Spinal cord (tissue), 10 donors: ENCODE data around the gene DACT2. TPM values are rescaled to one million over a fixed set of nuclear protein-coding genes. Genes with fewer than 3 reads are reported as not detected.
"Not testable (repeated sequence)": the region's sequence is repeated elsewhere in the genome, so short reads cannot be mapped to it uniquely, and the experiment has no call there.

Experiments used
- DNase-seq, 6 donors: peaks; one replicate each; pipeline versions ENCODE4 v3.0.0 to v3.0.0-alpha.2; 2013 to 2015; ENCODE audit warnings: low spot score in 6 of 6, low read depth in 4 of 6
- H3K27ac ChIP-seq: one replicate; pipeline ENCODE4 v1.5.1; 2013; ENCODE audit warnings: low read depth, low read length, control low read depth
- H3K27me3 ChIP-seq: one replicate; pipeline ENCODE4 v1.6.1; 2013; ENCODE audit warnings: low read length; ENCODE audit not compliant: control insufficient read depth, insufficient read depth
- H3K36me3 ChIP-seq: one replicate; pipeline ENCODE4 v1.6.1; 2013; ENCODE audit warnings: low read length; ENCODE audit not compliant: control insufficient read depth, insufficient read depth
- H3K4me1 ChIP-seq: one replicate; pipeline ENCODE4 v1.6.1; 2013; ENCODE audit warnings: low read length; ENCODE audit not compliant: control insufficient read depth, insufficient read depth
- H3K4me3 ChIP-seq: one replicate; pipeline ENCODE4 v1.5.1; 2013; ENCODE audit warnings: low read depth, low read length, control low read depth
- H3K9me3 ChIP-seq: one replicate; pipeline ENCODE4 v1.6.1; 2013; ENCODE audit warnings: low read length; ENCODE audit not compliant: control insufficient read depth, insufficient read depth
- WGBS: methylation state at CpG from one replicate; pipeline ENCODE4 v1.1.5; 2013; ENCODE audit warnings: missing lambda C conversion rate; ENCODE audit not compliant: insufficient coverage; 5-methylcytosine and 5-hydroxymethylcytosine counted together
- polyA plus RNA-seq, 2 donors: library from polyadenylated mRNA; unstranded; fragments of 120-200 nt; gene quantifications; one replicate each; pipeline ENCODE4 v1.2.1, GENCODE V29; 2013; ENCODE audit not compliant: insufficient read length in 2 of 2
- total RNA-seq, 2 donors: library from RNA; depleted of rRNA in 1 of 2; stranded (reverse); fragments of 120-200 nt in 1 of 2; fragments of >200 nt in 1 of 2; gene quantifications; one replicate each; pipeline versions ENCODE4 v1.2.3 to v1.2.4, GENCODE V29; 2013 to 2014
- donor health status: healthy.

Gene DACT2
- total and polyA plus RNA-seq, 4 donors: 3.5 to 11.7 (median 8.2) TPM

GRCh38 chr6:168363811-168364792 is 44.5 kb upstream of the DACT2 start:
- H3K4me3 ChIP-seq: no peak overlapping the region
- H3K4me1 ChIP-seq: no peaks in the 10 kb centered on the region
- DNase-seq: no peak
- 57% methylated on average over 9 of the region's 13 CpGs for WGBS
- no peaks in the 10 kb centered on the region for H3K27me3 ChIP-seq
- no peak overlapping the region for H3K27ac ChIP-seq
- no peaks in the 10 kb centered on the region for H3K36me3 ChIP-seq
- peaks cover 6% of the 10 kb centered on the region for H3K9me3 ChIP-seq

- no peak for DNase-seq
- Histone ChIP-seq H3K27ac (no peak overlapping the region), H3K4me3 (no peak overlapping the region), H3K9me3 (peaks cover 6% of the 10 kb centered on the region), H3K36me3 (no peaks in the 10 kb centered on the region), H3K4me1 (no peaks in the 10 kb centered on the region), H3K27me3 (no peaks in the 10 kb centered on the region)
- WGBS: 20% methylated on average over 1 of the region's 3 CpGs
Observed at GRCh38 chr6:168363302-168363701, 43.7 kb upstream of the DACT2 start.

- WGBS: 96% methylated on average over 5 of the region's 10 CpGs
- H3K36me3 ChIP-seq: no peaks in the 10 kb centered on the region
- no peak overlapping the region for H3K4me3 ChIP-seq
- peaks cover 6% of the 10 kb centered on the region for H3K9me3 ChIP-seq
- DNase-seq: no peak
- H3K27me3 ChIP-seq: no peaks in the 10 kb centered on the region
- H3K4me1 ChIP-seq: no peaks in the 10 kb centered on the region
- H3K27ac ChIP-seq: no peak overlapping the region
Observed at GRCh38 chr6:168362276-168362990, 42.9 kb upstream of the DACT2 start.

- no peaks in the 10 kb centered on the region for H3K27me3 ChIP-seq
- no peaks in the 10 kb centered on the region for H3K4me1 ChIP-seq
- peaks cover 6% of the 10 kb centered on the region for H3K9me3 ChIP-seq
- 98% methylated on average over 8 of the region's 9 CpGs for WGBS
- H3K27ac ChIP-seq: no peak overlapping the region
- H3K36me3 ChIP-seq: no peaks in the 10 kb centered on the region
- no peak overlapping the region for H3K4me3 ChIP-seq
- DNase-seq: no peak
Observed at GRCh38 chr6:168361766-168362165, 42.2 kb upstream of the DACT2 start.

- WGBS: 76% methylated on average over 9 of the region's 14 CpGs
Observed at GRCh38 chr6:168359794-168360193, 40.2 kb upstream of the DACT2 start.

GRCh38 chr6:168358842-168359420 is 39.4 kb upstream of the DACT2 start:
- H3K4me3 ChIP-seq: no peak overlapping the region
- H3K4me1 ChIP-seq: peaks cover 6% of the 10 kb centered on the region
- no peak overlapping the region for H3K27ac ChIP-seq
- H3K9me3 ChIP-seq: peaks cover 6% of the 10 kb centered on the region
- 93% methylated on average over 11 of the region's 20 CpGs for WGBS
- no peaks in the 10 kb centered on the region for H3K36me3 ChIP-seq
- H3K27me3 ChIP-seq: no peaks in the 10 kb centered on the region
- DNase-seq: peak in 1 of 6 donors; percentile 70

More at GRCh38 chr6:168359794-168360193, 40.2 kb upstream of the DACT2 start:
- no peaks in the 10 kb centered on the region for H3K36me3 ChIP-seq
- peaks cover 6% of the 10 kb centered on the region for H3K4me1 ChIP-seq
- peaks cover 6% of the 10 kb centered on the region for H3K9me3 ChIP-seq
- no peak overlapping the region for H3K4me3 ChIP-seq
- no peaks in the 10 kb centered on the region for H3K27me3 ChIP-seq
- DNase-seq: no peak
- no peak overlapping the region for H3K27ac ChIP-seq

- not testable (repeated sequence) for H3K4me1 ChIP-seq, DNase-seq, H3K36me3 ChIP-seq, H3K9me3 ChIP-seq, H3K4me3 ChIP-seq, H3K27me3 ChIP-seq, H3K27ac ChIP-seq
- 100% methylated on average over 4 of the region's 20 CpGs for WGBS
Observed at GRCh38 chr6:168356872-168357271, 37.3 kb upstream of the DACT2 start.

- 54% methylated on average over 28 of the region's 28 CpGs for WGBS
- no peaks in the 10 kb centered on the region for H3K27me3 ChIP-seq
- peaks cover 6% of the 10 kb centered on the region for H3K4me1 ChIP-seq
- no peak overlapping the region for H3K27ac ChIP-seq
- peak in 3 of 6 donors; percentile 22 to 72 (median 70) for DNase-seq
- no peaks in the 10 kb centered on the region for H3K36me3 ChIP-seq
- H3K4me3 ChIP-seq: no peak overlapping the region
- H3K9me3 ChIP-seq: peaks cover 4% of the 10 kb centered on the region
Observed at GRCh38 chr6:168355716-168356522, 36.3 kb upstream of the DACT2 start.

- 80% methylated on average over 4 of the region's 10 CpGs for WGBS
- no peaks in the 10 kb centered on the region for H3K9me3 ChIP-seq
- no peaks in the 10 kb centered on the region for H3K27me3 ChIP-seq
- no peak for DNase-seq
- H3K36me3 ChIP-seq: no peaks in the 10 kb centered on the region
- peaks cover 6% of the 10 kb centered on the region for H3K4me1 ChIP-seq
- H3K27ac ChIP-seq: no peak overlapping the region
- no peak overlapping the region for H3K4me3 ChIP-seq
Observed at GRCh38 chr6:168354338-168354737, 34.8 kb upstream of the DACT2 start.
